ENCODE data around the gene MED26.

Gene MED26

DNA sequence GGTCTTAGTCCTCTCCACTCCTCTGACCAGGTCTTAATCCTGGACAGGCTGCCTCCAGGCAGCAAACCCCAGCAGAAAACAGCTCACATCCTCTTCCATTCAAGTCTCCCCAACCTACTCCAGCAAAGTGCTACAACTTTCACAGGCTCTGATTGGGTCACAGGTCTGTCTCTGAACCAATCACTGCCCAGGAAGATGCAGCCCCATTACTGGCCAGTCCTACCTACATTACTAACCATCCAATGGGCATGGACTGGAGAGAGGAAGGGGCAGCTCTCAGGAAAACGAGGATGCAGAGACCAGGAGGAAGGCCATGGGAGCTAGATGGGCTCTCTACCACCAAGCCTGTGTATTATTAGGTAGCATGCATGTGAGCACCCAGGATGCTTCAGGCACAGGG lies 12.2 kb downstream of the MED26 start:
- Histone ChIP-seq H3K36me3 (replicated peaks) (no peaks in the 10 kb centered on the region), H3K4me3 (ENCODE audit: low read depth, low read length) (no peak overlapping the region), H3K27ac (no peak overlapping the region), H3K27me3 (replicated peaks) (no peaks in the 10 kb centered on the region)
- TF ChIP-seq, protein P1, sequence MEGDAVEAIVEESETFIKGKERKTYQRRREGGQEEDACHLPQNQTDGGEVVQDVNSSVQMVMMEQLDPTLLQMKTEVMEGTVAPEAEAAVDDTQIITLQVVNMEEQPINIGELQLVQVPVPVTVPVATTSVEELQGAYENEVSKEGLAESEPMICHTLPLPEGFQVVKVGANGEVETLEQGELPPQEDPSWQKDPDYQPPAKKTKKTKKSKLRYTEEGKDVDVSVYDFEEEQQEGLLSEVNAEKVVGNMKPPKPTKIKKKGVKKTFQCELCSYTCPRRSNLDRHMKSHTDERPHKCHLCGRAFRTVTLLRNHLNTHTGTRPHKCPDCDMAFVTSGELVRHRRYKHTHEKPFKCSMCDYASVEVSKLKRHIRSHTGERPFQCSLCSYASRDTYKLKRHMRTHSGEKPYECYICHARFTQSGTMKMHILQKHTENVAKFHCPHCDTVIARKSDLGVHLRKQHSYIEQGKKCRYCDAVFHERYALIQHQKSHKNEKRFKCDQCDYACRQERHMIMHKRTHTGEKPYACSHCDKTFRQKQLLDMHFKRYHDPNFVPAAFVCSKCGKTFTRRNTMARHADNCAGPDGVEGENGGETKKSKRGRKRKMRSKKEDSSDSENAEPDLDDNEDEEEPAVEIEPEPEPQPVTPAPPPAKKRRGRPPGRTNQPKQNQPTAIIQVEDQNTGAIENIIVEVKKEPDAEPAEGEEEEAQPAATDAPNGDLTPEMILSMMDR (IDR thresholded peaks at IDR 0.05; ENCODE audit: low read depth, low read length, missing control alignments): no peak
- no peak for DNase-seq
- in situ Hi-C loops (cut with HindIII; ENCODE audit: low pct_ligation_motif_present, low sequenced_read_pairs): no loop called here

DNA sequence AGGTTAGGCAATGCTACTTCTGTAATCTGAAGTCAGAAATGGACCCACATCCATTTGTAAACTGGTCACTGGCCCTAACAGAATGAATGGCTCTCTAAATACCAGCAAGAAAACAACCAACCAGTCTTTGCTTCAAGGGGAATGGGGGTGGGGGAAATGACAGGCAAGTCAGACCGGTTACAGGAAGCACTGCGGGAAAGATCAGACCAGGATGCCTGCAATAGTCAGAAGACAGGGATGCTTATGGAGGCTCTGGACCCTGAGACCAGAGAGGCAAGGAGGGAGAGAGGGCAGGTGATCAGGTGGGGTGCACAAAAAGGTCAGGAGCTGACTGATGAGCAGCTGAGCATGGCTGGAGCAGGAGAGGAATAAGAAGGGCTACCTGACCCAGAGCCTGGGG lies 13.1 kb downstream of the MED26 start:
- no peak overlapping the region for H3K27ac ChIP-seq
- H3K4me3 ChIP-seq (ENCODE audit: low read depth, low read length): no peak overlapping the region
- no peaks in the 10 kb centered on the region for H3K27me3 ChIP-seq (replicated peaks)
- TF ChIP-seq, protein P1 (IDR thresholded peaks at IDR 0.05; ENCODE audit: low read depth, low read length, missing control alignments): no peak
- H3K36me3 ChIP-seq (replicated peaks): no peaks in the 10 kb centered on the region
- no peak for DNase-seq
- in situ Hi-C loops (cut with HindIII; ENCODE audit: low pct_ligation_motif_present, low sequenced_read_pairs): no loop called here

- in situ Hi-C loops (cut with HindIII; ENCODE audit: low pct_ligation_motif_present, low sequenced_read_pairs): no loop called here
- no peaks in the 10 kb centered on the region for H3K36me3 ChIP-seq (replicated peaks)
- TF ChIP-seq, protein P1 (IDR thresholded peaks at IDR 0.05; ENCODE audit: low read depth, low read length, missing control alignments): no peak
- H3K27me3 ChIP-seq (replicated peaks): no peaks in the 10 kb centered on the region
- H3K27ac ChIP-seq: no peak overlapping the region
- H3K4me3 ChIP-seq (ENCODE audit: low read depth, low read length): no peak overlapping the region
- no peak for DNase-seq
Observed at GRCh38 chr19:16613841-16614240, 14.2 kb downstream of the MED26 start.

DNA sequence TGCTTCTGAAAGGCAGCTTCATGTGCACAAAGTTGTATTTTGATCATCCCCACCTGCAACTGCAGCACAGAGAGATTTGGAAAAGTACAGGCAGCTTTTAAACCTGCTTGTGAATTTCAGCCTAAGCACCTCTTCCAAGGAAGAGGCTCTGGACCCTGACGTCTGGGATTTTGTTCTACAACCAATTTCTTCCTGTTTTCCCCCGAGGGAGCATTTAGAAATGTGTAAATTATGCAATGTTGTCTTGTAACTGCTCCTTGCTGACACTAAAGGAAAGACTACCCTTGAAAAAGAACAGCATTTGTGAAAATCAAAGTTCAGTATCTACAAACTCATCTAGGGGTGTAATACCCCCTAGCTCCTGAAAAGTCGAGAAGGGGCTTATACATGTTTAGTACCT lies 15.4 kb downstream of the MED26 start:
- no peak for DNase-seq
- Histone ChIP-seq H3K27me3 (replicated peaks) (no peaks in the 10 kb centered on the region), H3K27ac (no peak overlapping the region), H3K36me3 (replicated peaks) (no peaks in the 10 kb centered on the region), H3K4me3 (ENCODE audit: low read depth, low read length) (no peak overlapping the region)
- TF ChIP-seq, protein P1 (IDR thresholded peaks at IDR 0.05; ENCODE audit: low read depth, low read length, missing control alignments): no peak
- in situ Hi-C loops (cut with HindIII; ENCODE audit: low pct_ligation_motif_present, low sequenced_read_pairs): no loop called here

GRCh38 chr19:16611121-16611520 lies 16.9 kb downstream of the MED26 start:
- in situ Hi-C loops (cut with HindIII; ENCODE audit: low pct_ligation_motif_present, low sequenced_read_pairs): no loop called here
- no peaks in the 10 kb centered on the region for H3K36me3 ChIP-seq (replicated peaks)
- TF ChIP-seq, protein P1 (IDR thresholded peaks at IDR 0.05; ENCODE audit: low read depth, low read length, missing control alignments): no peak
- DNase-seq: no peak
- H3K4me3 ChIP-seq (ENCODE audit: low read depth, low read length): no peak overlapping the region
- H3K27me3 ChIP-seq (replicated peaks): no peaks in the 10 kb centered on the region
- no peak overlapping the region for H3K27ac ChIP-seq

DNA sequence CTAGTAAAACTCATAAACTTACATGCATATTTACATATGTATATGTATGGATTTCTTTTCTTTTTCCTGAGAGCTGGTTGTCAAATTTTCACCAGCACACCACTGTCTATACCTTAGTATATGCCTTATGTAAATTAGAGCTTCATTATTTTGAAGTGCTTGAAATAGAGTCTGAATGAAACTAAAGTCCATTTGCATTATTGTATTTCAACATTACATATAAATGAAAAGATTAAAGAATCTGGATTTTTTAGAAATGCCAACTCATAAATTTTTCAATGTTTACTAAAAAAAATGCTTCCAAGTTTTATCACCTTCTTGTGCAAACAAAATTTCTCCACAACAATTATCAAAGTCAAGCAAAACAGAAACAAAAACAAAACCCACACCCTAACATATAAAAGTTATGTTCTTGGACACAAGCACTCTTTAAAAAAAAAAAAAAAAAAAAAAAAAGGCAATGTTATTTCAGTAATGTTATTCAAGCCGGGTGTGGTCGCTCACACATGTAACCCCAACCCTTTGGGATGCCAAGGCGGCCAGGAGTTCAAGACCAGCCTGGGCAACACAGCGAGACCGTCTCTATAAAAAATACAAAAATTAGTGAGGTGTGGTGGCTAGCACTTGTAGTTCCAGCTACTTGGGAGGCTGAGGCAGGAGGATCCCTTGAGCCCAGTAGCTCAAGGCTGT lies 18.3 kb downstream of the MED26 start:
- Histone ChIP-seq H3K4me3 (ENCODE audit: low read depth, low read length) (no peak overlapping the region), H3K27me3 (replicated peaks) (no peaks in the 10 kb centered on the region), H3K27ac (no peak overlapping the region), H3K36me3 (replicated peaks) (no peaks in the 10 kb centered on the region)
- in situ Hi-C loops (cut with HindIII; ENCODE audit: low pct_ligation_motif_present, low sequenced_read_pairs): no loop called here
- TF ChIP-seq, protein P1 (IDR thresholded peaks at IDR 0.05; ENCODE audit: low read depth, low read length, missing control alignments): no peak
- DNase-seq: no peak

Data from brain microvascular endothelial cell (primary cell).